NCI-H2227 (cell line): Measurements from ENCODE around the gene P2RX7.

ENCODE experiments used
- DNase-seq: peaks from one replicate; lab custom pipeline; 2025; ENCODE audit not compliant: unreplicated experiment; lab: John Stamatoyannopoulos, UW

P2RX7 gene

DNA sequence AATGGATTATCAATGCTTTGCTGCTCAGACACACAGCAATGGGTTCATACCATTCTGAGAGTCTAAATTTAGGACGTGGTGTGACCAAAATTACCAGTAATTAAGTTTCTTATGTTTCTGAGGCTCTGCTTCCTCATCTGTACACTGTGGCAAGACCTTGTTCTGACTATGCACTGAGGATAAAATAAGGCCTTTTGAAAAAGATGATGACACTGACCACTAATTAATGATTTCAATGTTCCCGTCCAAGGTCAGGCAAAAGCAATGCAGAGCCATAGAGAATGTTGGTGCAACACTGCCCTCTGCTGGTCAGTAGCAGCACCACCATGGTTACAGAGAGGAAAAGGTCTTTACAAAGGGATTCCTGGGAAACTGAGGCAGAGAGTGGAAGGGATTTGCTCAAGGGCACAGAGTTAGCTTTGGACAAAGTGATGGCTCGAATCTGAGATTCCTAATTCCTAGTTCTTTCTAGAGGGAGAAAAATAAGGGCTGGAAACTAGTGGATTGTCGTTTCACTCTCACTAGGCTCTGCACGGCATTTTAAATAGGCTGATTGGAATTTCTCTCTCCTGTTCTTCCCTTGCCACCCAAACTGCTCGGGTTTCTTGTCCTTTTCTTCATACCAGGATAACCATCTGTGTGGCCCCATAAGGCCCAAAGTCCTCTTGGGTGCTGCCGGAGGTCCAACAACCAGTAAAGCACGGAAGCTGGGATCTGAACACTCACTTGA is 22.3 kb upstream of the P2RX7 start:
- DNase-seq: peak; percentile 68

DNA sequence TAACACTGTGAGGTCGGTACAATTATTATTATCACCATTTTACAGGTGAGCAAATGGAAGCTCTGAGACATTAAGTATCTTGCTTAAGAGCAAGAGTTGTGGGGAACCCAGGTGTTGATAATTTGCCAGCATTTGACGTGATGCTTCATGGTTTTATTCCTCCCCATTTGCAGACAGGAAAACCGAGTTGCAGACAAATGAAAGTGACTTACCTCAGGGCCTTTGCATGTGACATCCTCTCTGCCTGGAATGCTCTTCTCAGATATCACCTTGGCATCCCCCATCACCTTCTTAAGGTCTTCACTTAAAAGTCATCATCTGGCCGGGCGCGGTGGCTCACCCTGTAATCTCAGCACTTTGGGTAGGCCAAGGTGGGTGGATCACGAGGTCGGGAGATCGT is 21.0 kb upstream of the P2RX7 start:
- DNase-seq: no peak

DNA sequence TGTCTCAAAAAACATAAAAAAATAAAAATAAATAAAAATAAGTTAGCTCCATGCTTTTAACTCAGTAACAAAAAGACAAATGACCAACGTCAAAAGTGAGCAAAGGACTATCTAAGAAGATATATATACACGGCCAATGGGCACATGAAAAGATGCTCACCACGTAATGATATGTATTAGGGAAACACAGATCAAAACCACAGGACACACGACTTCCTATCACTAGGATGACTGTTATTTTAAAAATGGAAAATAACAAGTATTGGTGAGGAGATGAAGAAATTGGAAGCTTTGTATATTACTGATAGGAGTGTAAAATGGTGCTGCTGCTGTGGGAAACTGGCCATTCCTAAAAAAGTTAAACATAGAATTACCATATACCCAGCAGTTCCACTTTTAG is 20.2 kb upstream of the P2RX7 start:
- no peak for DNase-seq

DNA sequence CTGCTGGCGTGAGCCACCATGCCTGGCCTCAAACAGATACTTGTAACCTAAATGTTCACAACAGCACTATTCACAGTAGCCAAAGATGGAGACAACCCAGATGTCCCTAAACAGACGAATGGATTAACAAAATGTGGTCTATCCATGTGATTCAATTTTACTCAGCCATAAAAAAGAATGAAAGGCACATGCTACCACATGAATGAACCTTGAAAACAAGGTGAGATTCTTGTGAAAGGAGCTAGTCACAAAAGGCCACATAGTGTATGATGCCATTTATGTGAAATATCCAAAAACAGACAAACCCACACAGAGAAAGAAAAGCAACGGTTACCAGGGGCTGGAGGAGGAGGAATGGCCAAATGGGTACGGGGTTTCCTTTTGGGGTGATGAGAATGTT is 19.6 kb upstream of the P2RX7 start:
- no peak for DNase-seq

DNA sequence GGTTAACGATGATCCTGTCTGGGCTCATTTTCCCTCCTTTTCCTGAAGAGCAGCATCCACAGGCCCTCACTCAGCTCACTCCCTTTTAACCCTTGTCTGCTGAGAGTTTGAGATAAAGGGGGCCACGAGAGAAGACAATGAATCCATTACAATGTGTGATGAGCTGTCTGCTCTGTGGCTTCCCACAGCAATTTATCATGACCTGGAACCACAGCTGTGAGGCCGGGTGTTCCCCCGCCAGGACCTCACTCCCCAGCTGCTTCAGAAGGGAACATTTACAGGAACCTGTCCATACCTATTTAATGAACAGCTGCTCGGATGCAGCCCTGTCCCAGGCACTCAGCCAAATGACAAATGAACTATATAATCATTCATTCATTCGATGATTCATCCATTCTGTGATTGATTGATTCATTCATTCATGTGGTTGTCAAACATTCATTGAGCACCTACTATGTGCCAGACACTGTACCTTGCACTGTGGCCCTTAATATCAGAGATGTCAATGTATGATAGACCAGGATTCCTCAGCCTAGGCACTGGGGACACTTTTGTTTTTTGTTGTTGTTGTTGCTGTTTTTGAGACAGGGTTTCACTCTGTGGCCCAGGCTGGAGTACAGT is 18.5 kb upstream of the P2RX7 start:
- peak; percentile 19 for DNase-seq

DNA sequence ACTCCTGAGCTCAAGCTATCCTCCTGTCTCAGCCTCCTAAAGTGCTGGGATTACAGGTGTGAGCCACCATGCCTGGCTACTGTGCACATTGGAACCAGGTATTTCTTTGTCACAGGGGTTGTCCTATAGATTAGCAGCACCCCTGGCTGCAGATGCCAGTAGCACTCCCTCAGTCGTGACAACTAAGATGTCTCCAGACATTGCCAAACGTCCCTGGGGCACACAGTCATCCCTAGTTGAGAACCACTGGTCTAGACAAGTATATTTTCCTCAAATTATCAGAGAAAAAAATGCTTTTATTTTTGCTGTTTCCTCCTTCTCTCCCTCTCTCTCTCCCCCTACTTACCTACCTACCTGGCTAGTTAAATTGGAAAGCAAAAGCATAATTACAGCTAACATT is 17.9 kb upstream of the P2RX7 start:
- no peak for DNase-seq

DNA sequence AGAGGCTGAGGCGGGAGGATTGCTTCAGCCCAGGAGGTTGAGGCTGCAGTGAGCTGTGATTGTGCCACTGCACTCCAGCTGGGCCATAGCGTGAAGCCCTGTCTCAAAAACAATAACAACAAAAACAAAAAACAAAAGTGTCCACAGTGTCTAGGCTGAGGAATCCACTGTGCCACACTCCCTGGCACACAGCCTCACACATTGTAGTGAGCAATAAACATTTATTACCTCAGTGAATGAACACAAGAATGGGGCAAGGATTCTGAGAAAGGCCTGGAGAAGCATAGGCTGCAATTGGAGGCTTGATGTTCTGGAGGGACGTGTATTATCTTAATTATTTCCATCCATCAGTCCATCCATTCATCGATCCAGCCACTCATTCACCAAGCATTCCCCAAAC is 17.1 kb upstream of the P2RX7 start:
- DNase-seq: no peak

DNA sequence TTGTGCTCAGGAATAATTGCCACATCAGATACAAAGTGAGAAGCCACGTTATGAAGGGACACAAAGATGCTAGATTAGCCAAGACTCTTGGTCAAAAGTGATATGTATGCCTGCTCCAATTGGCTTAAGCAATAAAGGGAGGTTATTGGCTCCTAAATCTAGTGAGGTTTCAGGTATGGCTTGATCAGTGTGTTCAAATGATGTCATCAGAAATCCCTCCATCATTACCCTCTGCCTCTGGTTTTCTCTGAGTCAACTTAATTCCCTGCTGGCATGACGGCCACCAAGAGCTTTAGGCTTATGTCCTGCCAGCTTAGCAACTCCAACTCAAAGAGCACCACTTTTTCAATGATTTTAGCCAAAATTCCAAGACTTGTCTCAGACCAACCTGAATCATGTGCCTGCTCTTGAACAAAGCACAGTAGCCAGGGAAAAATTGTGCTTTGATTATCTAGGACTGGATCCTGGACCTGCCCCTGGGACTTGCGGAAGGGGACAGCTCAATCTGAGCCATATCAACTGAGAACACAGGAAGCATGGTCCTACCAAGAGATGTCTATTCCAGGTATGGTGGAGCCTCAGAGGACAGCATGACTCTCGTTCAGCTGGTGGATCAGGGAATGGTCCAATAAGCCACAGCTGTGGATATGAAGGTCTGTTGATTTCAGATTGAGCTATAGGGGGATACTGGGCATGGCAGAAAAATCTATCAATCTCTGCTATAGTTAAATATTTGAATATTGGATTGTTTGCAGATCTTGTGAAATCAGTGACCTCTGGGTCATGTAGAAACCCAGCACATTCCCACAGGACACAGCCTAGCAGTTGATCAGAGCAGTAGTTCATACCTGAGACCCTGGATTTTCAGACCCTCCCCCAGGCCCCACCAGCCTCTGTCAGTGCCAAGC is 16.1 kb upstream of the P2RX7 start:
- DNase-seq: no peak

DNA sequence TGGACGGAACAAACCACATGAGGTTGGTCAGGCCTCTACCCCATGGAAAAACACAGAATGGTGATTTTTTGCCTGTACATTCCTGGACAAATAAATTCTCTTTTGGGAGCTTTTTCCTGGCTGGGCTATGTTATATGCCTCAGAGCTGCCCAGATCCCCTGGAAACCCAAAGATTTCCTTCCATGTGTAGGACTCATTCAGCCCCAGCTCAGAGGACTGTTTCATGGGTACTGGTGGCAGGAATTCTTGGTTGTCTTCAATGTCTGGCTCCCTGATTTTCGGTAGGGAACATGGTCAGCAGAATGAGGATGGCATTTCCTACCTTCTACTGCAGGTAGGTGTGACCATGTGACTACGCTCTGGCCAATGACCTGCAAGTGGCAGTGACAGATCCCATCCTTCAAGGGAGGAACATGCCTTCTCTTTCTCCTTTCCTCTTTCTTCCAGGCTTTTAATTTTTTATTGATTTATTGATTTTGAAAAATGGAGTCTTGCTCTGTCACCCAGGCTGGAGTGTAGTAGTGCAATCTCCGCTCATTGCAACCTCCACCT is 15.4 kb upstream of the P2RX7 start:
- DNase-seq: no peak

DNA sequence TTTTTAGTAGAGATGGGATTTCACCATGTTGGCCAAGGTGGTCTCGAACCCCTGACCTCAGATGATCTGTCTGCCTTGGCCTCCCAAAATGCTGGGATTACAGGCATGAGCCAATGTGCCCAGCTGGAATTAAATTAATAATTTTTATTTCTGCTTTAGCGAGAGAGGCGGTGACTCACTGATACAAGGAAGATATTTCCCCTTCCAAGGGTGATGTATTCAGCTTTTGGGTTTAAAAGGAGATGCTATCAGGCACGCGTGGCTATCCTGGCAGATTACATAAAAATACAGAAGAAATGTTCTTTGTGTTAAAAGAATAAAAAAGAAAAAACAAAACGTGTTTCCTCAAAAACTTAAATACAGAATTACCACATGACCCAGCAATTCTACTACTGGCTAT is 12.4 kb upstream of the P2RX7 start:
- no peak for DNase-seq

DNA sequence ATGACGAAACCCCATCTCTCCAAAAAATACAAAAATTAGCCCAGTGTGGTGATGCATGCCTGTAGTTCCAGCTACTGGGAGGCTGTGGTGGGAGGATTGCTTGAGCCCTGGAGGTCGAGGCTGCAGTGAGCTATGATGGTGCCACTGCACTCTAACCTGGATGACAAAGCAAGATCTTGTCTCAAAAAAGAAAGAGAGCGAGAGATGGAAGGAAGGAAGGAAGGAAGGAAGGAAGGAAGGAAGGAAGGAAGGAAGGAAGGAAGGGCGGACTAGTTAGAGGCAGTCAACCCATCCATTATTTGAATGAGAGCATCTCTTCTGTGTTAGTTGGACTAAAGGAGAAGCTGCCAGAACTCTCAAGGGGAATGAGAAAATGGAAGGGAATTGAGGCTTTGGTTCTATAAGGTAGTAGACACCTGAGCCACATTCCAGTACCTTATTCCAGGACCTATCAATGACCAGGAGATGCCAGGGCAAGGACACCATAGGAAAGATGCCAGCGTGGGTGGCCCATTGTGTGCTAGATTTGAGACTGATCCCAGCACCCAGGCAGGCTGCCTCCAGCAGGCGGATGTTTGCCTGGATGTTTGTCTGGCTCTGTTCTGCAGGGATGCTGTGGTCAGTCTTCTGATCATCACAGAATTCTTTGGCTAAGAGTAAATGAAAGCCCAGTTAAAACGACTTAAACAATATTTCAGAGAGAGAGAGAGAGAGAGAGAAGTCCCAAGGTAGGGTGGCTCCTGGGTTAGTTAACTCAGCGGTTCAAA is 11.5 kb upstream of the P2RX7 start:
- DNase-seq: no peak

DNA sequence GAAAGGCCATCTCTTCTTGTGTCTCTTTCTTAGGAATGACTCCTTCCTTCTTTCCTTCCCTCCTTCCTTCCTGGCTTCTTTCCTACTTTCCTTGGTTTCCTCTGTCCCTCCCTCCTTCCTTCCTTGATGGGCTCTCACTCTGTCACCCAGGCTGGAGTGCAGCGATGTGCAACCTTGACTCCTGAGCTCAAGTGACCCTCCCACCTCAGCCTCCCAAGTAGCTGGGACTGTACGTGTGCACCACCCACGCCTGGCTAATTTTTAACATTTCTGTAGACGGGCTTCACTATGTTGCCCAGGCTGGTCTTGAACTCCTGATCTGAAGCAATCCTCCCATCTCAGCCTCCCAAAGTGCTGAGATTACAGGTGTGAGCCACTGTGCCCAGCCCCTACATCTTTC is 10.9 kb upstream of the P2RX7 start:
- no peak for DNase-seq

DNA sequence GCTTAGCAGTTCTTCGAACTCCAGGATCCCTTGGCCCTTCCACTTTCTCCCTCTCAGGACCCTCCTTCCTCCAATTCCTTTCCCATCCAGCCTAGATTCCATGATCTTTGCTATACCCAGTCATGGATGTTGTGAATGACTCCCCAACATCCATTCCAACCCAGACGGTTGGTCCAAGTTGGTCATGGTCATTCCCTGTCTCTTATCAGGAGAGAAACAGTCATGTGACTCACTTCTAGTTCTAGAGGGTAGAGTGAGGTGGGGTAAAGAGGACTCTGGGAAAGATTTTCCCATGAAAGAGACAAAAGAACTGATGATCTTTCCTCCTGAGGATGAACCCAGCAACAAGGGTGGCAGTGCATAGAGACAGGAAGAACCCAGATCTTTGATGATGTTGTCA is 9.2 kb upstream of the P2RX7 start:
- DNase-seq: no peak

DNA sequence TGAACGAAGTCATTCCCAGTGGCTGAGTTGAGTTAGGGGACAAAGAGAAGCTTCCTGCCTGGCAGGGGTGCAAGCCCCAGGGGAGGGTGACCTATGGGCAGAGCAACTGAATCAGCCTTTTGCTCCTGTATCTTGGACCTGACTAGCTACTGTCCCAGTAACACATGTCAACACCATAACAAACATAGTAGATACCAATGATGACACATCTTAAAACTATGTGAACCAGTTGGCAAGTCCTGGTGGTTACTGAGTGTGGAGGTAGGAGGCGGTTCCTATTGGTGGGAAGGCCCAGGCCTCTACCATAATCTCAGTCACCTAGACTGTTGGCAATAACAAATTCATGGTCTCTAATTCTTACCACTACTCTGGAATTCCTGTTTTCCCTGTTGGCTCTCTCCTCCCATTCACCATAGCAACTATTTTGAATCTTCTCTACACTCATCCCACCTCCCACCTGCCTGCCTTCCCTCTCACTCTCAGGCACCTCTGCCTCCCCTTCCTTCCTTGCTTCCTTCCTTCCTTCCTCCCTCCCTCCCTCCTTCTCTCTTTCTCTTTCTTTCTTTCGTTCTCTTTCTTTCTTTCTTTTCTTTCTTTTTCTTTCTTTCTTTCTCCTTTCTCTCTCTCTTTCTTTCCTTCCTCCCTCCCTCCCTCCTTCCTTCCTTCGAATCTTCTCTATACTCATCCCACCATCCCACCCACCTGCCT is 8.1 kb upstream of the P2RX7 start:
- DNase-seq: no peak

DNA sequence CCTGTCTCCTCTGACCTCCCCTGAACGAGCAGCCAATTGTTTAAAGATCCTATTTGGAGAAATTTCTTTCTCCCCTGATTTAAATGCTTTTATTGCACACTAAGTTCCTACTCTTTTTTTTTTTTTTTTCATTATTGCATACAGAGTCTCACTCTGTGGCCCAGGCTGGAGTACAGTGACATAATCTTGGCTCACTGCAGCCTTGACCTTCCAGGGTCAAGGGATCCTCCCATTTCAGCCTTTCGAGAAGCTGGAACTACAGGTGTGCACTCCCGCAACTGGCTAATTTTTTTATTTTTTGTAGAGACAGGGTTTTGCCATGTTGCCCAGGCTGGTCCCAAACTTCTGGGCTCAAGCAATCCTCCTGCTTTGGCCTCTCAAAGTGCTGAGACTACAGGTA is 5.2 kb upstream of the P2RX7 start:
- no peak for DNase-seq

DNA sequence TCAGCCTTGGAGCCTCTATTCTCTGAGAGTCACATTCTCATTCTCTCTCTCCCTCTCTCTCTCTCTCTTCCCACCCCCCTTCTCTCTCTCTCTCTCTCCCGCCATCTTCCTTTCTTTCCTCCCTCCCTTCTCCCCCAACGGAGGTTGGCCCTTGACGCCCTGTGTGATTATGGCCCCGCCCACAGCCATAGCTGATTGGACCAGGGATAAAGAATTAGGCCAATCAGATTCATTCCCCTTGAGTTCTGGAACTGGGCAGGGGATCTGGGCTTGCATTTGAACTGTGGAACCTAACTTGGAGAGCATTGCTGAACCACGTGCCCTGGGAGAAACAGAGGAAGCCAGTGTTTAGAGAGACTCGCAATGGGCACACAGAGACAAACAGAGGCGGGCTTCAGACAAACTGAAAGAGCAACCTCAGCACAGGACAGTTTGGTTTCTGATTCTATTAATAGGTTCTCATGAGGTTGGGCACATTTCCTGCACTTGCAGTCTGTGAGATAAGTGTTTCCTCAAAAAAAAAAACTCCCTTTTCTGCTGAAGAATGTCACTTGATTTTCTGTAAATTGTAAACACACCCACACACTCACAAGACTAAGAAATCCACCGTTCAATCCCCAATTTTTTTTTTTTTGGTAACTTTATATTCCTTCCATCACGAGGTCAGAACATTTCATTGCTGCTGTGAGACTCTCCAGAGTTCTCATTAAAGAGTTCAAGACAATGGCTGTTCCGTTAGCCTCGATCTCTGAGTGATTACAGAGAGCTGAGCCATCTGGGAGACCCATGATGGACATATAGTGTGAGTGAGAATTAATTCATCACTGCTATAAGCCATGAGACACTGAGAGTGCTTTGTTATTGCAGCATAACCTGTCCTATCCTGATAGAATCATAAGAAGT is 3.5 kb upstream of the P2RX7 start:
- DNase-seq: peak; percentile 8

DNA sequence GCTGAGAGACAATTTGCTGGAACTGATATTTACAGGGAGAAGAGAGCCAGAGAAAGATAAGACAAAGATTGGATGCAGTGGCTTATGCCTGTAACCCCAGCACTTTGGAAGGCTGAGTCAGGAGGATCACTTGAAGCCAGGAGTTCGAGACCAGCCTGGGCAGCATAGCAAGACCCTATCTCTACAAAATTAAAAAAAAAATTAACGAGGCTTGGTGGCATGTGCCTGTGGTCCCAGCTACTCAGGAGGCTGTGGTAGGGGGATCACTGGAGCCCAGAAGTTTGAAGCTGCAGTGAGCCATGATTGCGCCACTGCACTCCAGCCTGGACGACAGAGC is 2.9 kb upstream of the P2RX7 start:
- DNase-seq: no peak

DNA sequence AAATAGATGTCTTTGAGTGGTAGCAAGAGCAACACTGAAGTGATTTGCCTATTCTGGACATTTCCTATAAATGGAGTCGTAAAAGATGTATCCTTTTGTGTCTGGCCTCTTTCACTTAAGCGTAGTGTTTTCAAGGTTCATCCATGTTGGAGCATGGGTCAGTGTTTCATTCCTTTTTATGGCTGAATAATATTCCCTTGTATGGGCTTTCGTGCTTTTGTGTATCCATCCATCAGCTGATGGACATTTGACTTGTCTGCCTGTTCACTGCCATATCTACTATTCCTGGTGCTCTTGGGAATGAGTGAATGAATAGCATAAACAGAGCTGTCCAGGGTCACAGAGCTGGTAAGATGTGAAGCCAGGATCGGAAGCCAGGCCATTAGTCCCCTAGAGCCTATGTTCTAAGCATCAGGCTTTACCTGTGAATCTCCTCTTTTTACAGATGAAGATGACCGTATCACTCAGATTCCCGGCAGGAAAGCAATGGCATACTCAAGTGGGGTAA is 1.8 kb upstream of the P2RX7 start:
- no peak for DNase-seq

DNA sequence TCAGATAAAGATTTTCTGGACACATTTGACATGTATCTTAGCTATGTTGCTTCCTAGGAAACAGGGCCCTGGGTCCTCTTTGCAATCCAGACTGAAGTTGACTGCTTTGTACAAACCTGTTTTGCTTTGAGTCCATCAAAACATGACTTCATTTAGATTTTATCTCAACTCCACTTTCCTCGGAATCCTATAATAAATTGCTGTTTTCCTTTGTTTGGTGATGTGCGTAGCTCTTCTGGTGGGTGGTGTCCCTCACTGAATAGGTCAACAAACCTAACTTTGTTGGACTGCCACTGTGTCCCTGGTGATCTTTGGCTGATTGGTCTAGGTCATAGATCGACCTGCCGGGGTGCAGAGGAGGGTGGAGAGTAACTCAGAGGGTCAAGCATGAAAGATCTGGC is 735 bp upstream of the P2RX7 start:
- DNase-seq: no peak
